Endodermal cell (in vitro differentiated cells): ENCODE results near the gene SPPL2B. TPM values are rescaled to one million over a fixed set of nuclear protein-coding genes. Genes with fewer than 3 reads are reported as not detected.

ENCODE experiments used
- DNase-seq: peaks from one replicate; pipeline ENCODE4 v3.0.0-alpha.2; 2017
- H3K27ac ChIP-seq: 2 replicates; pipeline ENCODE4 v1.5.1; 2013; ENCODE audit warnings: mild to moderate bottlenecking, low read depth, low read length, moderate library complexity
- H3K27me3 ChIP-seq: 2 replicates; pipeline ENCODE4 v1.6.1; 2013; ENCODE audit warnings: mild to moderate bottlenecking, low read length, moderate library complexity; ENCODE audit not compliant: insufficient read depth, control insufficient read depth, poor library complexity, severe bottlenecking
- H3K36me3 ChIP-seq: 2 replicates; pipeline ENCODE4 v1.7.0; 2013; ENCODE audit warnings: mild to moderate bottlenecking, low read length, moderate library complexity; ENCODE audit not compliant: control insufficient read depth, insufficient read depth
- H3K4me1 ChIP-seq: one replicate; pipeline ENCODE4 v1.7.0; 2013; ENCODE audit warnings: low read length; ENCODE audit not compliant: control insufficient read depth, insufficient read depth
- H3K4me3 ChIP-seq: 2 replicates; pipeline ENCODE4 v1.5.1; 2013; ENCODE audit warnings: mild to moderate bottlenecking, low read length, moderate library complexity
- H3K9ac ChIP-seq: 2 replicates; pipeline ENCODE4 v1.6.1; 2013; ENCODE audit warnings: mild to moderate bottlenecking, low read length, moderate library complexity; ENCODE audit not compliant: poor library complexity, severe bottlenecking; ENCODE audit errors: extremely low read depth
- H3K9me3 ChIP-seq: 2 replicates; pipeline ENCODE4 v1.6.1; 2013; ENCODE audit warnings: mild to moderate bottlenecking, low read length, moderate library complexity; ENCODE audit not compliant: control insufficient read depth
- H3K27ac Mint-ChIP-seq: 2 replicates; pipeline ENCODE4 v1.8.0; 2020; ENCODE audit warnings: mixed read lengths
- H3K27me3 Mint-ChIP-seq: 2 replicates; pipeline ENCODE4 v1.8.0; 2021; ENCODE audit warnings: mild to moderate bottlenecking, mixed read lengths; ENCODE audit not compliant: insufficient read depth
- H3K36me3 Mint-ChIP-seq: 2 replicates; pipeline ENCODE4 v1.8.0; 2020; ENCODE audit warnings: low read depth, mixed read lengths
- H3K4me1 Mint-ChIP-seq: 2 replicates; pipeline ENCODE4 v1.8.0; 2020; ENCODE audit warnings: mixed read lengths
- H3K4me3 Mint-ChIP-seq: 2 replicates; pipeline ENCODE4 v1.8.0; 2020; ENCODE audit warnings: mild to moderate bottlenecking, moderate library complexity, mixed read lengths
- H3K9me3 Mint-ChIP-seq: 2 replicates; pipeline ENCODE4 v1.8.0; 2020; ENCODE audit warnings: mild to moderate bottlenecking, mixed read lengths
- WGBS, 2 experiments: methylation state at CpG; one replicate each; pipeline versions ENCODE4 v1.1.5 to v1.1.7; 2013; ENCODE audit warnings: missing lambda C conversion rate in 2 of 2, mixed read lengths in 1 of 2; ENCODE audit not compliant: insufficient coverage in 1 of 2, insufficient read length in 1 of 2; 5-methylcytosine and 5-hydroxymethylcytosine counted together
- total RNA-seq, 2 donors: library from RNA; stranded (reverse); fragmentation: NEBNext Ultra II Directional in 1 of 2; extraction: Animal tissue kit (Norgen Biotek cat#: 25700) in 1 of 2; gene quantifications; 2 replicates in 1 of 2; 3 replicates in 1 of 2; pipeline ENCODE4 v1.2.1, GENCODE V29; 2021
- TF ChIP-seq, protein P1 (sequence below): fragments of 200-600 bp; sonication (generic); conservative IDR thresholded peaks from 2 replicates; pipeline ENCODE4 v1.5.0; 2021; ENCODE audit warnings: antibody characterized with exemption, mild to moderate bottlenecking

The SPPL2B gene
- total RNA-seq, 2 donors from 2014 or later, result 115 to 118 TPM

DNA sequence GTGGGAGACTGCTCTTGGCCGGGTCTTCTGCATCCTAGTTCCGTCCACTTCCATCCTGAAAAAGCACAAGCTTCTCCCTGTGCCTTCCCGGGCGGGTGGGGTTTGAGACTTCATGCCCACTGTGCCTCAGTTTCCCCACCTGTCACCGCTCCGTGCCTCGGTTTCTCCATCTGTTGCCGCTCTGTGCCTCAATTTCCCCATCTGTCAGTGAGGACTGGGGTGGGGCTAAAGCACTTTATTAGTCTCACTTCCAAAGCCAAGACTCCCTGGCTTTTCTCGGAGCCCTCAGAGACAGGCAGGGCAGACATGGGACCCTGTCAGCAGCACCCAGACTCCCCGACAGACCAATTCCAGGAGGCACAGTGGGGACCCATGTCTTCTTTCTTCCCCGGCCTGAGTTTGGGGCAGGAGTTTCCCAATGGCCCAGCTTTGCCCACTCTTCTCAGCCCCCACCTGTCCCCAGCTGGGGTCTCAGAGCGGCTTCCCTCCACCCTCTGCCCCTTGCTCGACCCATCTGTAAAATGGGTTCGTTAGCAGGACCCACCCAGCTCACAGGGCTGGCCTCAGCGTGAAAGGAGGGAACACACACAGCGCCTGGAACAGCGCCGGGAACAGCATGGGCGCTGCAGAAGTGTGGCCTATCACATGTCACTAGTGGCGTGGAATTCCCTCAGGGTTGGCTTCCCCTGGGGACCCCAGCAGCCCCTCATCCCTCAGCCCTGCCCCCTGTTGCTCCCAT lies 41.9 kb upstream of the SPPL2B start:
- TF ChIP-seq, protein P1, sequence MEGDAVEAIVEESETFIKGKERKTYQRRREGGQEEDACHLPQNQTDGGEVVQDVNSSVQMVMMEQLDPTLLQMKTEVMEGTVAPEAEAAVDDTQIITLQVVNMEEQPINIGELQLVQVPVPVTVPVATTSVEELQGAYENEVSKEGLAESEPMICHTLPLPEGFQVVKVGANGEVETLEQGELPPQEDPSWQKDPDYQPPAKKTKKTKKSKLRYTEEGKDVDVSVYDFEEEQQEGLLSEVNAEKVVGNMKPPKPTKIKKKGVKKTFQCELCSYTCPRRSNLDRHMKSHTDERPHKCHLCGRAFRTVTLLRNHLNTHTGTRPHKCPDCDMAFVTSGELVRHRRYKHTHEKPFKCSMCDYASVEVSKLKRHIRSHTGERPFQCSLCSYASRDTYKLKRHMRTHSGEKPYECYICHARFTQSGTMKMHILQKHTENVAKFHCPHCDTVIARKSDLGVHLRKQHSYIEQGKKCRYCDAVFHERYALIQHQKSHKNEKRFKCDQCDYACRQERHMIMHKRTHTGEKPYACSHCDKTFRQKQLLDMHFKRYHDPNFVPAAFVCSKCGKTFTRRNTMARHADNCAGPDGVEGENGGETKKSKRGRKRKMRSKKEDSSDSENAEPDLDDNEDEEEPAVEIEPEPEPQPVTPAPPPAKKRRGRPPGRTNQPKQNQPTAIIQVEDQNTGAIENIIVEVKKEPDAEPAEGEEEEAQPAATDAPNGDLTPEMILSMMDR, result no peak
- no peak overlapping the region for H3K27ac Mint-ChIP-seq
- H3K36me3 Mint-ChIP-seq, result peaks cover 3% of the 10 kb centered on the region
- DNase-seq, result no peak
- no peaks in the 10 kb centered on the region for H3K4me1 ChIP-seq
- no peak overlapping the region for H3K27ac ChIP-seq
- H3K9me3 Mint-ChIP-seq, result no peaks in the 10 kb centered on the region
- no peaks in the 10 kb centered on the region for H3K36me3 ChIP-seq
- peaks cover 83% of the 10 kb centered on the region for H3K27me3 ChIP-seq
- no peaks in the 10 kb centered on the region for H3K4me1 Mint-ChIP-seq
- no peaks in the 10 kb centered on the region for H3K9me3 ChIP-seq
- H3K4me3 Mint-ChIP-seq, result no peak overlapping the region
- H3K9ac ChIP-seq, result no peak overlapping the region
- 89 to 91% methylated on average over 13 to 20 of the region's 20 CpGs for WGBS, 2 experiments
- H3K27me3 Mint-ChIP-seq, result peaks cover 86% of the 10 kb centered on the region
- H3K4me3 ChIP-seq, result no peak overlapping the region

DNA sequence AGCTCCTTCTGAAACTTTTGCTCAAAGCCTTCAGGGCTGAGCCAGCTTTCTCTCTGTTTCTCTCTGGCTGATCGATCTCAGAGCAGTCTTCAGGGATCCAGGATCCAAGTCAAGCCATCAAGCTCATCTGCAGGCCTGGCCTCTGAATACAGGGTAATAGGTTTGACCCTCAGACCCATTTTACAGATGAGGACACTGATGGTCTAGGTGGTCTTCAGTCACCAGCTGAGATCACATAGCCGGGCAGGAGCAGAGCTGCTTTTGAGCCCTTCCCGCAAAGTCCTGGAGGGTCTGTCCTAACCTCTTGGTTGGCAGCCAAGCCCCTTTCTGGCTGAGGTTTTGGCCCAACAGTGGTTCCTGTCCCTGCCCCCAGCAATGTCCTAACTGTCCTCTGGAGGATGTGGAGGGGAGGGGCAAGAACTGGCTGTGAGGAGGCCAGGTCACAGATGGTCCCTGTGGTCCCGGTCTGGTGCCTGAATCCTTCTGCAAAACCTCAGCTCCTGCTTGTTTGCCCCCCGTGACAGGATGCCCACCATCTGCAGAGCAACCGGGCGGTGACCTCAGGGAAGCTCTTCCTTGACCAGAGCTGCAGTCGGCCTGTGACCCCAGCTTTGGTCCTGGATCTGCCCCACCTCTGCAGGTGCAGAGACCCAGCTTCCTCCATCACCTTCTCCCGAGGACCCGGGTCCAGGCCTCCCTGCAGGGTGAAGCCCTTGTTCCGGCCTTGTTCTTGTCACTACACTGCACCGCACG lies 40.7 kb upstream of the SPPL2B start:
- no peaks in the 10 kb centered on the region for H3K9me3 Mint-ChIP-seq
- peaks cover 83% of the 10 kb centered on the region for H3K27me3 ChIP-seq
- DNase-seq, result no peak
- TF ChIP-seq, protein P1, result no peak
- WGBS, 2 experiments, result 83 to 87% methylated on average over 11 to 13 of the region's 13 CpGs
- H3K27ac Mint-ChIP-seq, result no peak overlapping the region
- peaks cover 3% of the 10 kb centered on the region for H3K36me3 Mint-ChIP-seq
- peaks cover 86% of the 10 kb centered on the region for H3K27me3 Mint-ChIP-seq
- H3K4me3 Mint-ChIP-seq, result no peak overlapping the region
- no peaks in the 10 kb centered on the region for H3K4me1 Mint-ChIP-seq
- no peak overlapping the region for H3K4me3 ChIP-seq
- no peaks in the 10 kb centered on the region for H3K4me1 ChIP-seq
- no peaks in the 10 kb centered on the region for H3K36me3 ChIP-seq
- no peak overlapping the region for H3K27ac ChIP-seq
- H3K9ac ChIP-seq, result no peak overlapping the region
- H3K9me3 ChIP-seq, result no peaks in the 10 kb centered on the region

- Histone ChIP-seq H3K9me3 (no peaks in the 10 kb centered on the region), H3K4me3 (no peak overlapping the region), H3K9ac (no peak overlapping the region), H3K36me3 (no peaks in the 10 kb centered on the region), H3K27ac (no peak overlapping the region), H3K27me3 (peaks cover 83% of the 10 kb centered on the region), H3K4me1 (no peaks in the 10 kb centered on the region)
- Mint-ChIP-seq H3K4me1 (no peaks in the 10 kb centered on the region), H3K9me3 (no peaks in the 10 kb centered on the region), H3K27me3 (peaks cover 87% of the 10 kb centered on the region), H3K27ac (no peak overlapping the region), H3K36me3 (peaks cover 3% of the 10 kb centered on the region), H3K4me3 (no peak overlapping the region)
- no peak for DNase-seq
- 89 to 90% methylated on average over 13 to 17 of the region's 17 CpGs for WGBS, 2 experiments
- TF ChIP-seq, protein P1, result no peak
These were observed 40.1 kb upstream of the SPPL2B start for GRCh38 chr19:2288338-2288817.
